Epithelial cell of esophagus (primary cell): ENCODE results near the gene PAK4.

Source experiments
- DNase-seq: peaks from one replicate; pipeline ENCODE4 v3.0.0; 2010; ENCODE audit warnings: low read depth
- H3K4me3 ChIP-seq: 2 replicates; pipeline ENCODE4 v1.5.1; 2011; ENCODE audit warnings: mild to moderate bottlenecking, low read length, control low read depth
- CTCF ChIP-seq: IDR thresholded peaks from 2 replicates; pipeline ENCODE4 v1.5.1; 2011; ENCODE audit warnings: low read depth, mild to moderate bottlenecking, low read length, control low read depth, inconsistent platforms; ENCODE audit not compliant: insufficient read depth; ENCODE audit errors: missing control alignments

Gene PAK4

GRCh38 chr19:39156326-39157230 is 31.0 kb downstream of the PAK4 start:
- no peak for TF ChIP-seq CTCF
- H3K4me3 ChIP-seq: peak overlapping the region; percentile 30
- peak; percentile 27 for DNase-seq

- peak overlapping the region; percentile 30 for H3K4me3 ChIP-seq
- no peak for DNase-seq
- no peak for TF ChIP-seq CTCF
Measured at GRCh38 chr19:39157275-39157996, 31.9 kb downstream of the PAK4 start.

- no peak for TF ChIP-seq CTCF
- DNase-seq: no peak
- H3K4me3 ChIP-seq: no peak overlapping the region
Measured at GRCh38 chr19:39157997-39158389, 32.4 kb downstream of the PAK4 start.

- no peak for DNase-seq
- no peak for TF ChIP-seq CTCF
- no peak overlapping the region for H3K4me3 ChIP-seq
Measured at GRCh38 chr19:39158646-39159260, 33.2 kb downstream of the PAK4 start.

- H3K4me3 ChIP-seq: no peak overlapping the region
- peak; percentile 78 for DNase-seq
- TF ChIP-seq CTCF: no peak
Measured at GRCh38 chr19:39160523-39160861, 34.9 kb downstream of the PAK4 start.

GRCh38 chr19:39160889-39161672 is 35.5 kb downstream of the PAK4 start:
- no peak overlapping the region for H3K4me3 ChIP-seq
- peak; percentile 78 for DNase-seq
- no peak for TF ChIP-seq CTCF
